ENCODE results near the gene MAML1.
A peak's percentile ranks its signal among the peaks of the same experiment; 100 is the strongest.

Gene MAML1

GRCh38 chr5:179794171-179794570, 61.5 kb downstream of the MAML1 start:
- peak; percentile 9 for DNase-seq

GRCh38 chr5:179794575-179794974, 62.0 kb downstream of the MAML1 start:
- DNase-seq: peak; percentile 11

- peak; percentile 15 for DNase-seq
Measured at GRCh38 chr5:179795049-179795862, 62.6 kb downstream of the MAML1 start.

GRCh38 chr5:179795863-179796833, 63.5 kb downstream of the MAML1 start:
- DNase-seq: peak; percentile 73

GRCh38 chr5:179796877-179797608, 64.4 kb downstream of the MAML1 start:
- no peak for DNase-seq

- DNase-seq: no peak
Measured at GRCh38 chr5:179797741-179798140, 65.1 kb downstream of the MAML1 start.

- DNase-seq: peak; percentile 13
Measured at GRCh38 chr5:179798144-179798770, 65.6 kb downstream of the MAML1 start.

GRCh38 chr5:179798771-179799643, 66.4 kb downstream of the MAML1 start:
- peak; percentile 10 for DNase-seq

- peak; percentile 6 for DNase-seq
Measured at GRCh38 chr5:179799644-179799973, 67.0 kb downstream of the MAML1 start.

GRCh38 chr5:179800071-179800695, 67.6 kb downstream of the MAML1 start:
- peak; percentile 13 for DNase-seq

GRCh38 chr5:179800696-179801201, 68.1 kb downstream of the MAML1 start:
- DNase-seq: no peak

- DNase-seq: peak; percentile 84
Measured at GRCh38 chr5:179801304-179802206, 68.9 kb downstream of the MAML1 start.

- no peak for DNase-seq
Measured at GRCh38 chr5:179802207-179802883, 69.7 kb downstream of the MAML1 start.

- no peak for DNase-seq
Measured at GRCh38 chr5:179802950-179803562, 70.4 kb downstream of the MAML1 start.

- peak; percentile 42 for DNase-seq
Measured at GRCh38 chr5:179803651-179804554, 71.3 kb downstream of the MAML1 start.

GRCh38 chr5:179804555-179804947, 71.9 kb downstream of the MAML1 start:
- no peak for DNase-seq

GRCh38 chr5:179805070-179805528, 72.5 kb downstream of the MAML1 start:
- no peak for DNase-seq

Measured in CD4-positive, alpha-beta T cell treated with Interleukin-15 for 1 hour (primary cell).